H1 (cell line): Measurements from ENCODE around the gene ANKH. TPM values are rescaled to one million over a fixed set of nuclear protein-coding genes. Genes with fewer than 3 reads are reported as not detected.

Experiments
- CTCF ChIA-PET: fragments of 300-600 bp; sonication (Branson Sonifier 250); formaldehyde crosslinking; loops from one replicate; lab custom pipeline; 2021; ENCODE audit not compliant: partially characterized antibody; lab: Charles Lee
- POLR2A ChIA-PET: fragments of 300-600 bp; sonication (Branson Sonifier 250); formaldehyde crosslinking; loops from one replicate; lab custom pipeline; 2021; ENCODE audit warnings: inconsistent platforms; ENCODE audit not compliant: partially characterized antibody; lab: Charles Lee
- DNase-seq, 2 experiments: peaks; one replicate each; pipeline versions ENCODE4 v3.0.0 to v3.0.0-alpha.2; 2010 to 2022; ENCODE audit warnings: low spot score in 2 of 2, low read depth in 1 of 2, mixed read lengths in 1 of 2
- FAIRE-seq: peaks from 2 replicates; lab custom pipeline; 2011; peaks lifted over from hg19 to GRCh38; lab: Jason Lieb, UNC
- H2AFZ ChIP-seq: 2 replicates; pipeline ENCODE4 v1.8.1; 2012; ENCODE audit warnings: low read length, inconsistent platforms
- H2AK5ac ChIP-seq: 2 replicates; pipeline ENCODE4 v1.6.1; 2013; ENCODE audit warnings: low read depth, low read length
- H2BK120ac ChIP-seq: replicated peaks from 2 replicates; pipeline ENCODE3; 2013; ENCODE audit warnings: low read depth, low read length, inconsistent platforms
- H2BK12ac ChIP-seq: 2 replicates; pipeline ENCODE4 v1.6.1; 2013; ENCODE audit warnings: low read depth, low read length
- H2BK15ac ChIP-seq: 2 replicates; pipeline ENCODE4 v1.6.1; 2013; ENCODE audit warnings: low read length
- H2BK20ac ChIP-seq: 2 replicates; pipeline ENCODE4 v1.6.1; 2013; ENCODE audit warnings: low read length
- H2BK5ac ChIP-seq: 2 replicates; pipeline ENCODE4 v1.6.1; 2013; ENCODE audit warnings: low read depth, low read length
- H3K14ac ChIP-seq: 2 replicates; pipeline ENCODE4 v1.6.1; 2013; ENCODE audit warnings: inconsistent platforms; ENCODE audit not compliant: insufficient read length
- H3K18ac ChIP-seq: 2 replicates; pipeline ENCODE4 v1.6.1; 2013; ENCODE audit warnings: low read length; ENCODE audit errors: extremely low read depth
- H3K23ac ChIP-seq: 2 replicates; pipeline ENCODE4 v1.6.1; 2013; ENCODE audit warnings: inconsistent platforms; ENCODE audit not compliant: insufficient read length
- H3K23me2 ChIP-seq: 2 replicates; pipeline ENCODE4 v1.6.1; 2013; ENCODE audit warnings: low read depth, low read length
- H3K27ac ChIP-seq: 2 replicates; pipeline ENCODE4 v1.6.1; 2011; ENCODE audit warnings: low read depth, low read length, inconsistent platforms
- H3K27me3 ChIP-seq, 4 experiments: replicated peaks in 1 of 4; 1 replicate in 1 of 4; 2 replicates in 3 of 4; pipeline versions ENCODE4 v1.6.1 to v1.8.1; 2011 to 2013; ENCODE audit warnings: low read length in 3 of 4, mild to moderate bottlenecking in 3 of 4, inconsistent platforms in 2 of 4, mixed read lengths in 2 of 4, moderate library complexity in 1 of 4; ENCODE audit not compliant: control insufficient read depth in 3 of 4, insufficient read depth in 3 of 4; ENCODE audit errors: extremely low read depth in 1 of 4
- H3K36me3 ChIP-seq, 4 experiments: 2 replicates each; pipeline versions ENCODE4 v1.6.1 to v1.8.1; 2011 to 2013; ENCODE audit warnings: mild to moderate bottlenecking in 4 of 4, low read length in 3 of 4, moderate library complexity in 2 of 4, control low read depth in 1 of 4, inconsistent platforms in 1 of 4; ENCODE audit not compliant: insufficient read depth in 4 of 4, control insufficient read depth in 2 of 4
- H3K4ac ChIP-seq: replicated peaks from 2 replicates; pipeline ENCODE3; 2013; ENCODE audit warnings: low read length, low read depth, mixed read lengths, inconsistent platforms; ENCODE audit not compliant: insufficient read length
- H3K4me1 ChIP-seq, 4 experiments: replicated peaks in 1 of 4; 1 replicate in 1 of 4; 2 replicates in 3 of 4; pipeline versions ENCODE4 v1.6.1 to v1.8.1; 2011 to 2013; ENCODE audit warnings: low read length in 3 of 4, inconsistent platforms in 2 of 4, mixed read lengths in 1 of 4; ENCODE audit not compliant: insufficient read depth in 4 of 4, control insufficient read depth in 3 of 4
- H3K4me2 ChIP-seq, 2 experiments: 2 replicates each; pipeline versions ENCODE4 v1.6.1 to v1.8.1; 2011 to 2013; ENCODE audit warnings: low read depth in 2 of 2, low read length in 2 of 2, control low read depth in 1 of 2, inconsistent platforms in 1 of 2, mild to moderate bottlenecking in 1 of 2; ENCODE audit not compliant: insufficient read depth in 1 of 2
- H3K4me3 ChIP-seq, 4 experiments: fragments of 200-600, 300-600 bp in 1 of 4; sonication (generic), shearing (Covaris generic), sonication (Bioruptor Twin) in 1 of 4; 2 replicates each; pipeline versions ENCODE4 v1.5.1 to v1.8.1; 2011 to 2016; ENCODE audit warnings: low read length in 4 of 4, low read depth in 3 of 4, control low read depth in 2 of 4, inconsistent platforms in 2 of 4, mild to moderate bottlenecking in 2 of 4, mixed read lengths in 1 of 4, moderate library complexity in 1 of 4; ENCODE audit not compliant: insufficient read depth in 2 of 4; ENCODE audit errors: extremely low read depth in 1 of 4
- H3K56ac ChIP-seq: replicated peaks from 2 replicates; pipeline ENCODE3; 2013; ENCODE audit warnings: low read depth, mild to moderate bottlenecking, mixed read lengths, low read length, inconsistent platforms; ENCODE audit not compliant: insufficient read length
- H3K79me1 ChIP-seq: 2 replicates; pipeline ENCODE4 v1.6.1; 2013; ENCODE audit warnings: low read depth, low read length, control low read depth
- H3K79me2 ChIP-seq, 2 experiments: 2 replicates each; pipeline versions ENCODE4 v1.6.1 to v1.8.1; 2012 to 2013; ENCODE audit warnings: low read length in 2 of 2, mild to moderate bottlenecking in 2 of 2, inconsistent platforms in 1 of 2; ENCODE audit not compliant: insufficient read depth in 2 of 2, control insufficient read depth in 1 of 2
- H3K9ac ChIP-seq, 4 experiments: replicated peaks in 1 of 4; 1 replicate in 1 of 4; 2 replicates in 3 of 4; pipeline versions ENCODE4 v1.6.1 to v1.8.1; 2011 to 2013; ENCODE audit warnings: low read depth in 3 of 4, low read length in 3 of 4, control low read depth in 2 of 4, mild to moderate bottlenecking in 2 of 4, moderate library complexity in 2 of 4, inconsistent platforms in 1 of 4; ENCODE audit errors: extremely low read depth in 1 of 4
- H3K9me3 ChIP-seq, 2 experiments: 2 replicates each; pipeline versions ENCODE4 v1.6.1 to v1.8.1; 2012 to 2013; ENCODE audit warnings: mild to moderate bottlenecking in 2 of 2, moderate library complexity in 2 of 2, control low read depth in 1 of 2, inconsistent platforms in 1 of 2, low read depth in 1 of 2, low read length in 1 of 2, mixed read lengths in 1 of 2; ENCODE audit not compliant: insufficient read depth in 2 of 2
- H4K20me1 ChIP-seq, 2 experiments: replicated peaks in 1 of 2; 2 replicates each; pipeline versions ENCODE3 to v1.8.1; 2011 to 2013; ENCODE audit warnings: inconsistent platforms in 2 of 2, low read length in 2 of 2, mild to moderate bottlenecking in 1 of 2; ENCODE audit not compliant: insufficient read depth in 2 of 2, control insufficient read depth in 1 of 2
- H4K5ac ChIP-seq: 2 replicates; pipeline ENCODE4 v1.6.1; 2013; ENCODE audit warnings: low read length, low read depth, mixed read lengths, inconsistent platforms; ENCODE audit not compliant: insufficient read length
- H4K8ac ChIP-seq: 2 replicates; pipeline ENCODE4 v1.8.0; 2013; ENCODE audit warnings: mild to moderate bottlenecking, moderate library complexity, low read length, inconsistent platforms; ENCODE audit not compliant: insufficient read depth; ENCODE audit errors: extremely low read depth
- H4K91ac ChIP-seq: replicated peaks from 2 replicates; pipeline ENCODE3; 2013; ENCODE audit warnings: low read length, mixed read lengths, inconsistent platforms; ENCODE audit not compliant: insufficient read length
- CBX5 ChIP-seq: fragments of 300-800, 300-1000 bp; sonication (generic); IDR thresholded peaks from 2 replicates; pipeline ENCODE4 v1.7.1; 2016; ENCODE audit warnings: antibody characterized with exemption, low read length, low read depth
- CHD1 ChIP-seq: IDR thresholded peaks from 2 replicates; pipeline ENCODE4 v1.6.1; 2012; ENCODE audit warnings: low read depth, low read length, improper control_type of control experiment
- CTBP2 ChIP-seq: IDR thresholded peaks from 2 replicates; pipeline ENCODE4 v1.7.0; 2011; ENCODE audit warnings: borderline replicate concordance, mild to moderate bottlenecking, moderate library complexity, mixed read lengths, low read length; ENCODE audit not compliant: insufficient read depth, insufficient read length
- EGR1 ChIP-seq: IDR thresholded peaks from 2 replicates; pipeline ENCODE4 v1.6.1; 2011; ENCODE audit warnings: low read depth, low read length, borderline replicate concordance
- EZH2 ChIP-seq: fragments of 200-600 bp; sonication (generic); IDR thresholded peaks from 2 replicates; pipeline ENCODE4 v1.7.1; 2012; ENCODE audit warnings: low read depth, mild to moderate bottlenecking, moderate library complexity, low read length, inconsistent platforms; ENCODE audit not compliant: severe bottlenecking
- GABPA ChIP-seq: IDR thresholded peaks from 2 replicates; pipeline ENCODE4 v1.6.1; 2011; ENCODE audit warnings: mild to moderate bottlenecking, low read length, moderate library complexity, borderline replicate concordance; ENCODE audit not compliant: insufficient read depth
- GTF2F1 ChIP-seq: IDR thresholded peaks from 2 replicates; pipeline ENCODE4 v1.6.1; 2012; ENCODE audit warnings: low read depth, low read length, improper control_type of control experiment, borderline replicate concordance
- KDM1A ChIP-seq: fragments of 200-600, 300-600 bp; sonication (generic); IDR thresholded peaks from 2 replicates; pipeline ENCODE4 v1.7.1; 2016; ENCODE audit warnings: mild to moderate bottlenecking, low read length, borderline replicate concordance
- KDM5A ChIP-seq: fragments of 200-600 bp; IDR thresholded peaks from 2 replicates; pipeline ENCODE4 v1.7.1; 2012; ENCODE audit warnings: mild to moderate bottlenecking, low read length, inconsistent platforms, mixed read lengths
- RAD21 ChIP-seq, 2 experiments: IDR thresholded peaks in 1 of 2; conservative IDR thresholded peaks in 1 of 2; 2 replicates each; pipeline ENCODE4 v1.6.1; 2011; ENCODE audit warnings: low read depth in 2 of 2, low read length in 2 of 2, improper control_type of control experiment in 1 of 2, inconsistent platforms in 1 of 2, mild to moderate bottlenecking in 1 of 2, moderate library complexity in 1 of 2
- SRF ChIP-seq: IDR thresholded peaks from 2 replicates; pipeline ENCODE4 v1.6.1; 2011; ENCODE audit warnings: mild to moderate bottlenecking, low read depth, low read length, moderate library complexity
- SUZ12 ChIP-seq: fragments of 200-600 bp; sonication (generic); IDR thresholded peaks from 2 replicates; pipeline ENCODE4 v1.6.1; 2012; ENCODE audit warnings: mild to moderate bottlenecking, inconsistent platforms, low read length, moderate library complexity, mixed read lengths
- WGBS, 2 experiments: shearing (Covaris generic) in 1 of 2; methylation state at CpG; one replicate each; pipeline versions ENCODE4 v1.1.6 to v1.1.7; 2013 to 2015; ENCODE audit warnings: low lambda C conversion rate in 2 of 2, mixed read lengths in 2 of 2, inconsistent platforms in 1 of 2, low coverage in 1 of 2, missing lambda C conversion rate in 1 of 2; ENCODE audit not compliant: insufficient replicate concordance in 2 of 2, insufficient coverage in 1 of 2, insufficient read length in 1 of 2; ENCODE audit errors: extremely low coverage in 1 of 2, missing lambda C conversion rate in 1 of 2; 5-methylcytosine and 5-hydroxymethylcytosine counted together
- polyA plus RNA-seq, 7 experiments: library from polyadenylated mRNA; depleted of rRNA in 3 of 7; stranded (reverse) in 5 of 7; unstranded in 2 of 7; fragments of >200 nt in 5 of 7; fragments of 200-250 nt in 2 of 7; gene quantifications; 1 replicate in 5 of 7; 2 replicates in 1 of 7; 4 replicates in 1 of 7; pipeline versions ENCODE4 v1.2.1 to v1.2.3, GENCODE V29; 2011 to 2013; ENCODE audit warnings: missing spikeins in 2 of 7, mixed read lengths in 2 of 7
- total RNA-seq: library from RNA; stranded (reverse); fragmentation: NEBNext Ultra II Directional; extraction: Animal tissue kit (Norgen Biotek cat#: 25700); gene quantifications from 2 replicates; pipeline ENCODE4 v1.2.1, GENCODE V29; 2021
- TF ChIP-seq, protein P1 (sequence below): IDR thresholded peaks from 2 replicates; pipeline ENCODE4 v1.6.1; 2011; ENCODE audit warnings: low read length, improper control_type of control experiment

The ANKH gene
- total and polyA plus RNA-seq, 2 of the 8 experiments (the other 6 are each of a cell fraction or from before 2014, with no cell fraction given), result 5.3 to 13.0 TPM

DNA sequence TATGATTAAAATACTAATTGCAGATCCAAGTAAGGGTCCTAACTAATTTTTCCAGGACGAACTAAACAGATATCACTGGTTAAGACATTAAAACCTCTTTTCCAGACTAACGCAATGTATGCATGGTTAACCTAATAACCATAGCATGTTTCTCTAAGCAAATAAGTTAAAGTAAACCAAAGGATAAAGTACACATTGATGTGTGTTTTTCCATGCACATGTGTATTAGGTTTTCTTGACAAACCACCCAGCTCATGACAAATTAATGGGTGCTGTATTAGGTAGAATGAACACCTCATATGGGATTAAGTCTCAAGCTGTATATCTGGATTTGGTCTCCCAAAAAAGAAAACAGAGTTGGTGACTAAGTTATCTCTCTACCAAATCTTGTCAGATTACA lies 45.6 kb downstream of the ANKH start:
- no peak overlapping the region for H2AK5ac ChIP-seq
- H2BK120ac ChIP-seq, result no peak overlapping the region
- H3K4me1 ChIP-seq, result no peaks in the 10 kb centered on the region
- no peaks in the 10 kb centered on the region for H3K36me3 ChIP-seq
- H4K91ac ChIP-seq, result no peak overlapping the region
- no peak overlapping the region for H2BK20ac ChIP-seq
- H3K4me2 ChIP-seq, result no peak overlapping the region
- H4K20me1 ChIP-seq, result no peaks in the 10 kb centered on the region
- no peaks in the 10 kb centered on the region for H3K79me1 ChIP-seq
- no peak overlapping the region for H2AFZ ChIP-seq
- ChIA-PET POLR2A (no interaction called here), CTCF (no interaction called here)
- no peak overlapping the region for H3K4ac ChIP-seq
- H3K9me3 ChIP-seq, result no peaks in the 10 kb centered on the region
- no peak overlapping the region for H3K27ac ChIP-seq
- H2BK15ac ChIP-seq, result no peak overlapping the region
- H3K18ac ChIP-seq, result no peak overlapping the region
- H3K23me2 ChIP-seq, result no peaks in the 10 kb centered on the region
- no peak for FAIRE-seq
- no peak overlapping the region for H4K5ac ChIP-seq
- no peak overlapping the region for H3K9ac ChIP-seq
- no peak overlapping the region for H4K8ac ChIP-seq
- no peak overlapping the region for H3K4me3 ChIP-seq
- H3K23ac ChIP-seq, result no peak overlapping the region
- DNase-seq, result no peak
- no peak overlapping the region for H3K14ac ChIP-seq
- H3K79me2 ChIP-seq, result no peaks in the 10 kb centered on the region
- no peak overlapping the region for H2BK5ac ChIP-seq
- H2BK12ac ChIP-seq, result no peak overlapping the region
- no peaks in the 10 kb centered on the region for H3K27me3 ChIP-seq
- WGBS, 2 experiments, result 88% methylated on average over 2 of the region's 2 CpGs; no CpG with 5 or more reads in 1 of the 2 experiments
- H3K56ac ChIP-seq, result no peak overlapping the region
- TF ChIP-seq, protein P1, sequence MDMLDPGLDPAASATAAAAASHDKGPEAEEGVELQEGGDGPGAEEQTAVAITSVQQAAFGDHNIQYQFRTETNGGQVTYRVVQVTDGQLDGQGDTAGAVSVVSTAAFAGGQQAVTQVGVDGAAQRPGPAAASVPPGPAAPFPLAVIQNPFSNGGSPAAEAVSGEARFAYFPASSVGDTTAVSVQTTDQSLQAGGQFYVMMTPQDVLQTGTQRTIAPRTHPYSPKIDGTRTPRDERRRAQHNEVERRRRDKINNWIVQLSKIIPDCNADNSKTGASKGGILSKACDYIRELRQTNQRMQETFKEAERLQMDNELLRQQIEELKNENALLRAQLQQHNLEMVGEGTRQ, result no peak
- TF ChIP-seq KDM1A (no peak), SRF (no peak), CBX5 (no peak), GABPA (no peak), SUZ12 (no peak), RAD21 (IDR thresholded peaks at IDR 0.05 in 1 of 2, conservative IDR thresholded peaks at IDR 0.05 in 1 of 2; ENCODE audit: low read depth in 2 of 2, low read length in 2 of 2) (no peak), CHD1 (no peak), GTF2F1 (no peak), EZH2 (no peak), CTBP2 (no peak), KDM5A (no peak), EGR1 (no peak)
